ENCODE measurements around the gene PTPRD.

Gene PTPRD

GRCh38 chr9:9079473-9079872 lies 1533.3 kb downstream of the PTPRD start:
- H3K4me2 ChIP-seq (ENCODE audit: low read length) = no peak overlapping the region
- H3K9me3 ChIP-seq (ENCODE audit: control insufficient read depth, insufficient read depth, low read length) = no peaks in the 10 kb centered on the region
- no peaks in the 10 kb centered on the region for H3K9me2 ChIP-seq (replicated peaks; ENCODE audit: control insufficient read depth, low read length)
- TF ChIP-seq CTCF (IDR thresholded peaks at IDR 0.05; ENCODE audit: low read depth, low read length, poor library complexity, severe bottlenecking) (no peak), EZH2phosphoT487 (IDR thresholded peaks at IDR 0.05; ENCODE audit: borderline replicate concordance, low read length) (no peak)
- no peaks in the 10 kb centered on the region for H3K27me3 ChIP-seq (ENCODE audit: control insufficient read depth, low read length)
- no peaks in the 10 kb centered on the region for H3K4me1 ChIP-seq (ENCODE audit: control insufficient read depth, low read length)
- H3K27ac ChIP-seq (ENCODE audit: low read depth, low read length) = no peak overlapping the region
- H3K4me3 ChIP-seq (ENCODE audit: low read length) = no peak overlapping the region
- no peaks in the 10 kb centered on the region for H3K79me2 ChIP-seq (ENCODE audit: control insufficient read depth, low read length)
- no peaks in the 10 kb centered on the region for H4K20me1 ChIP-seq (ENCODE audit: control insufficient read depth, insufficient read depth, low read depth, low read length)
- H3K36me3 ChIP-seq (ENCODE audit: control insufficient read depth, low read length) = no peaks in the 10 kb centered on the region
- H3F3A ChIP-seq (ENCODE audit: control insufficient read depth, insufficient read depth) = no peaks in the 10 kb centered on the region

GRCh38 chr9:9078301-9078700 lies 1534.5 kb downstream of the PTPRD start:
- H3K27me3 ChIP-seq (ENCODE audit: control insufficient read depth, low read length) = no peaks in the 10 kb centered on the region
- H4K20me1 ChIP-seq (ENCODE audit: control insufficient read depth, insufficient read depth, low read depth, low read length) = no peaks in the 10 kb centered on the region
- TF ChIP-seq CTCF (IDR thresholded peaks at IDR 0.05; ENCODE audit: low read depth, low read length, poor library complexity, severe bottlenecking) (no peak), EZH2phosphoT487 (IDR thresholded peaks at IDR 0.05; ENCODE audit: borderline replicate concordance, low read length) (no peak)
- H3K4me3 ChIP-seq (ENCODE audit: low read length) = no peak overlapping the region
- no peak overlapping the region for H3K27ac ChIP-seq (ENCODE audit: low read depth, low read length)
- no peaks in the 10 kb centered on the region for H3K9me3 ChIP-seq (ENCODE audit: control insufficient read depth, insufficient read depth, low read length)
- no peak overlapping the region for H3K4me2 ChIP-seq (ENCODE audit: low read length)
- H3K4me1 ChIP-seq (ENCODE audit: control insufficient read depth, low read length) = no peaks in the 10 kb centered on the region
- H3F3A ChIP-seq (ENCODE audit: control insufficient read depth, insufficient read depth) = no peaks in the 10 kb centered on the region
- H3K36me3 ChIP-seq (ENCODE audit: control insufficient read depth, low read length) = no peaks in the 10 kb centered on the region
- H3K9me2 ChIP-seq (replicated peaks; ENCODE audit: control insufficient read depth, low read length) = no peaks in the 10 kb centered on the region
- H3K79me2 ChIP-seq (ENCODE audit: control insufficient read depth, low read length) = no peaks in the 10 kb centered on the region

GRCh38 chr9:9061627-9062026 lies 1551.2 kb downstream of the PTPRD start:
- H3K27ac ChIP-seq (ENCODE audit: low read depth, low read length) = no peak overlapping the region
- no peaks in the 10 kb centered on the region for H3K79me2 ChIP-seq (ENCODE audit: control insufficient read depth, low read length)
- no peaks in the 10 kb centered on the region for H3F3A ChIP-seq (ENCODE audit: control insufficient read depth, insufficient read depth)
- no peak overlapping the region for H3K4me2 ChIP-seq (ENCODE audit: low read length)
- H3K36me3 ChIP-seq (ENCODE audit: control insufficient read depth, low read length) = no peaks in the 10 kb centered on the region
- no peaks in the 10 kb centered on the region for H3K27me3 ChIP-seq (ENCODE audit: control insufficient read depth, low read length)
- no peaks in the 10 kb centered on the region for H3K9me2 ChIP-seq (replicated peaks; ENCODE audit: control insufficient read depth, low read length)
- no peaks in the 10 kb centered on the region for H3K4me1 ChIP-seq (ENCODE audit: control insufficient read depth, low read length)
- TF ChIP-seq CTCF (IDR thresholded peaks at IDR 0.05; ENCODE audit: low read depth, low read length, poor library complexity, severe bottlenecking) (no peak), EZH2phosphoT487 (IDR thresholded peaks at IDR 0.05; ENCODE audit: borderline replicate concordance, low read length) (no peak)
- no peaks in the 10 kb centered on the region for H4K20me1 ChIP-seq (ENCODE audit: control insufficient read depth, insufficient read depth, low read depth, low read length)
- H3K9me3 ChIP-seq (ENCODE audit: control insufficient read depth, insufficient read depth, low read length) = no peaks in the 10 kb centered on the region
- no peak overlapping the region for H3K4me3 ChIP-seq (ENCODE audit: low read length)

Data from DOHH2 (cell line).